Measurements from ENCODE around the gene NEFH. TPM values are rescaled to one million over a fixed set of nuclear protein-coding genes. Genes with fewer than 3 reads are reported as not detected.
"Not testable (repeated sequence)": the region's sequence is repeated elsewhere in the genome, so short reads cannot be mapped to it uniquely, and the experiment has no call there.

The NEFH gene
- polyA plus RNA-seq (ENCODE audit: low read depth in 6 of 6), result under 1 TPM in 1 of 6 donors, not detected in 5; 0.09 TPM

- DNase-seq (no peak), ATAC-seq (ENCODE audit: low read depth in 2 of 2) (no peak)
- H3K9me3 Mint-ChIP-seq, result peaks cover 0 to 6% (median 0%) of the 10 kb centered on the region in 7 donors
- H3K27me3 Mint-ChIP-seq, result peaks cover 42 to 65% (median 63%) of the 10 kb centered on the region in 3 donors
- H3K4me3 Mint-ChIP-seq, result peak within 1 kb of the TSS in 7 of 8 donors; percentile 33 to 76 (median 71)
- H3K36me3 Mint-ChIP-seq, result peaks cover 0 to 9% of the 10 kb centered on the region in 2 donors
- H3K27ac Mint-ChIP-seq, result peak within 1 kb of the TSS in 1 of 6 donors; percentile 92
- peaks cover 42 to 46% (median 42%) of the 10 kb centered on the region in 3 donors for H3K4me1 Mint-ChIP-seq
Observed at GRCh38 chr22:29479417-29480261, at the start of gene NEFH. TSS of gene NEFH (plus strand) at chr22:29480218. CDS start at chr22:29480263, 45 bp downstream.

DNA sequence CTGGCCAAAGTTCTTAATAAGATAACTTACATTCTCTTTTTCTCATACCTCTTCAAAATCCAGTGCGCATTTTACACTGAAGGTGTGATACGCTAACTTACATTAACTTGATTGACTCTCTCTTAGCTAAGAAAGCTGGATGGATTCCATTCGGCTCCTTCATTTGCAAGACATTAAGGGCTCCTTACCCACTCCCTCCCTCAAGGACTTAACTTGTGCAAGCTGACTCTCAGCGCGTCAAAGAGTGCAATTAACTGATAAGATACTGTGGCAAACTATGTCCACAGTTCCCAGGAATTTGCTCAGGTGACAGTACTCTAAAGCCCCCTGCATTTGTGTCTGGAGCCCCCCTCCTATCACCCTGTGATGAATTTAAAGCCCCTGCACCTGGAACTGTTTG lies 48.0 kb upstream of the NEFH start:
- H3K36me3 Mint-ChIP-seq, result no peaks in the 10 kb centered on the region
- no peak overlapping the region for H3K4me3 Mint-ChIP-seq
- no peaks in the 10 kb centered on the region for H3K4me1 Mint-ChIP-seq
- no peak overlapping the region for H3K27ac Mint-ChIP-seq
- H3K27me3 Mint-ChIP-seq, result peaks cover 27 to 37% (median 32%) of the 10 kb centered on the region in 3 donors
- no peak for ATAC-seq (ENCODE audit: low read depth in 2 of 2)
- no peak for DNase-seq
- H3K9me3 Mint-ChIP-seq, result no peaks in the 10 kb centered on the region

DNA sequence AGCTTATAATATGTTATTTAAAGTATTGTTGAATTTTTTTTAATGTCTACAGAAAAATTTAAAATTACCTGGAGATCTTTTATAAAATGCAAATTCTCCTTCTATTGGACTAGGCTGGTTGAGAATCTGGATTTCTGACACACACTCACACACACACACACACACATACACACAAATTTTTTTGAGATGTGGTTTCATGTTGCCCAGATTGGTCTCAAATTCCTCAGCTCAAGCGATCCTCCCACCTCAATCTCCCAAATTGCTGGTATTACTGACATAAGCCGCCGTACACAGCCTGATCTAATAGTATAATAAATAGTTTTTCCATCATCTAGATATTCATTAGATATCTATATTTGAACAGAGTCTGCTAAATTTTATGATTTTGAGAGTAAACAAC lies 46.2 kb upstream of the NEFH start:
- DNase-seq (no peak), ATAC-seq (ENCODE audit: low read depth in 2 of 2) (no peak)
- no peaks in the 10 kb centered on the region for H3K9me3 Mint-ChIP-seq
- H3K27ac Mint-ChIP-seq, result no peak overlapping the region
- peaks cover 24 to 35% (median 32%) of the 10 kb centered on the region in 3 donors for H3K27me3 Mint-ChIP-seq
- no peaks in the 10 kb centered on the region for H3K4me1 Mint-ChIP-seq
- H3K36me3 Mint-ChIP-seq, result no peaks in the 10 kb centered on the region
- no peak overlapping the region for H3K4me3 Mint-ChIP-seq

DNA sequence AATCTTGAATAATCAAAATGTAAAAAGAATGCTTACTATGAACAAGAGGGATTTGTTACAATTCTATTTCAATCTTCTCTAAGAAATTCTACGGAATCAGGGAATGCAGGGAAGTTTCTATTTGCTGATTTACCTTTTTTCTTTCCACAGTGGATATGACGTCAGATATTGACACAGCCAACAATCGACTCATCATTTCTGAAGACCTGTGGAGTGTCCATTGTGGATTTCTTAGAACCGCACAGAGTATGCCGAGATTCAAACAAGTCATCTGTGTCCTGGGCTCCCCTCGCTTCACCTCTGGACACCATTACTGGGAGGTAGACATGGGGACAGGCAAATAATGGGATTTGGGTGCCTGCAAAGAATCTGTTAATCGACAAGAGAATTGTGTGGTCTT lies 45.7 kb upstream of the NEFH start:
- Mint-ChIP-seq H3K4me3 (no peak overlapping the region), H3K27me3 (peaks cover 20 to 31% (median 28%) of the 10 kb centered on the region in 3 donors), H3K27ac (no peak overlapping the region), H3K36me3 (no peaks in the 10 kb centered on the region), H3K9me3 (no peaks in the 10 kb centered on the region), H3K4me1 (no peaks in the 10 kb centered on the region)
- DNase-seq (no peak), ATAC-seq (ENCODE audit: low read depth in 2 of 2) (no peak)

GRCh38 chr22:29435236-29436136 lies 44.5 kb upstream of the NEFH start:
- H3K9me3 Mint-ChIP-seq, result no peaks in the 10 kb centered on the region
- no peak overlapping the region for H3K27ac Mint-ChIP-seq
- H3K4me1 Mint-ChIP-seq, result no peaks in the 10 kb centered on the region
- DNase-seq (no peak), ATAC-seq (ENCODE audit: low read depth in 2 of 2) (no peak)
- H3K27me3 Mint-ChIP-seq, result peaks cover 21 to 27% (median 27%) of the 10 kb centered on the region in 3 donors
- no peaks in the 10 kb centered on the region for H3K36me3 Mint-ChIP-seq
- H3K4me3 Mint-ChIP-seq, result no peak overlapping the region

- H3K9me3 Mint-ChIP-seq; H3K4me3 Mint-ChIP-seq; DNase-seq; ATAC-seq (ENCODE audit: low read depth in 2 of 2); H3K36me3 Mint-ChIP-seq; H3K27ac Mint-ChIP-seq; H3K4me1 Mint-ChIP-seq: not testable (repeated sequence)
- peaks cover 21 to 31% (median 25%) of the 10 kb centered on the region in 3 donors for H3K27me3 Mint-ChIP-seq
Observed at GRCh38 chr22:29438283-29438682, 41.7 kb upstream of the NEFH start, which contains the start of gene RFPL1. TSS of gene RFPL1 (plus strand) at chr22:29438583.

GRCh38 chr22:29442976-29443375 lies 37.0 kb upstream of the NEFH start:
- no peaks in the 10 kb centered on the region for H3K36me3 Mint-ChIP-seq
- H3K27me3 Mint-ChIP-seq, result peaks cover 8 to 25% (median 15%) of the 10 kb centered on the region in 3 donors
- ATAC-seq (ENCODE audit: low read depth in 2 of 2) (no peak), DNase-seq (no peak)
- no peak overlapping the region for H3K27ac Mint-ChIP-seq
- H3K4me1 Mint-ChIP-seq, result no peaks in the 10 kb centered on the region
- H3K9me3 Mint-ChIP-seq, result no peaks in the 10 kb centered on the region
- no peak overlapping the region for H3K4me3 Mint-ChIP-seq

GRCh38 chr22:29443452-29443851 lies 36.6 kb upstream of the NEFH start:
- H3K27ac Mint-ChIP-seq, result no peak overlapping the region
- no peaks in the 10 kb centered on the region for H3K4me1 Mint-ChIP-seq
- H3K9me3 Mint-ChIP-seq, result no peaks in the 10 kb centered on the region
- H3K4me3 Mint-ChIP-seq, result no peak overlapping the region
- no peak for ATAC-seq (ENCODE audit: low read depth in 2 of 2)
- DNase-seq, result no peak
- H3K27me3 Mint-ChIP-seq, result peaks cover 8 to 30% (median 19%) of the 10 kb centered on the region in 3 donors
- H3K36me3 Mint-ChIP-seq, result no peaks in the 10 kb centered on the region

DNA sequence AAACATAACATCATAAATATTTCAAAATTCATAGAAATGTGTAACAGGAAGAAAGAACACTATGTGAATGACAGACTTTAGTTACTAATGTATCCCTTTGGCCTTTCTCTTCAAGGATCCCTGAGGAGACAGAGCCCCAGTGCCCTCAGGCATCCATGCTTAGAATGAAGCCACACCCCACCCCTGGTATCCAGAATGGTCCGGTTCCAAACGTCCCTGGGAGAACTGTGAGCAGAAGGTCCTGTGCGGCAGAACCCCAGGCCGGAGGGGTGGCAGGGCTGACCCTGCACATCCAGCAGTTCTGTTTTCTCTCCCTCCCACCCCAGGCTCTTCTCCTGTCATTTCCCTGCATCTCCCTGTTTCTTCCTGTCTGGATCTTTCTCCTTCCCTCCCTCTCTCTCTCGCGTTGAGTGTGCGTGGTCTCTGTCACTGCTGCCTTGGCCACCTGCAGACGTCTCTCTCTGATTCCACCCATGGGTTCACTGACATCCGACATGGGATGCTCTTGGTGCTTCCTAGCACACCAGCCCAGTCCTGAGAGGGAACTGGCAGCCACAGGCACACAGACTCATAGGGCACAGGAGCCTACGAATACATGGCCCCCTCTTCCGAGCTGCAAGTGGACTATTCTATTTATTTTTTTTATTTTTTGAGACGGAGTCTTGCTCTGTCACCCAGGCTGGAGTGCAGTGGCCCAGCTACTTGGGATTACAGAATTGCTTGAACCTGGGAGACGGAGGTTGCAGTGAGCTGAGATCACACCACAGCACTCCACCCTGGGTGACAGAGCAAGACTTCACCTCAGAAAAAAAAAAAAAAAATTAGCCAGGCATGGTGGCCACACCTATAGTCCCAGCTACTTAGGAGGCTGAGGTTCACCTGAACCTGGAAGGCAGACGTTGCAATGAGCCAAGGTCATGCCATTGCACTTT lies 35.9 kb upstream of the NEFH start:
- no peaks in the 10 kb centered on the region for H3K9me3 Mint-ChIP-seq
- H3K4me1 Mint-ChIP-seq, result no peaks in the 10 kb centered on the region
- H3K4me3 Mint-ChIP-seq, result no peak overlapping the region
- peaks cover 8 to 32% (median 23%) of the 10 kb centered on the region in 3 donors for H3K27me3 Mint-ChIP-seq
- H3K36me3 Mint-ChIP-seq, result no peaks in the 10 kb centered on the region
- no peak overlapping the region for H3K27ac Mint-ChIP-seq
- ATAC-seq (ENCODE audit: low read depth in 2 of 2) (no peak), DNase-seq (no peak)

GRCh38 chr22:29445508-29445907 lies 34.5 kb upstream of the NEFH start:
- no peak for ATAC-seq (ENCODE audit: low read depth in 2 of 2)
- no peaks in the 10 kb centered on the region for H3K4me1 Mint-ChIP-seq
- H3K27me3 Mint-ChIP-seq, result peaks cover 4 to 32% (median 23%) of the 10 kb centered on the region in 3 donors
- H3K36me3 Mint-ChIP-seq, result no peaks in the 10 kb centered on the region
- DNase-seq, result no peak
- H3K9me3 Mint-ChIP-seq, result no peaks in the 10 kb centered on the region
- no peak overlapping the region for H3K27ac Mint-ChIP-seq
- no peak overlapping the region for H3K4me3 Mint-ChIP-seq

DNA sequence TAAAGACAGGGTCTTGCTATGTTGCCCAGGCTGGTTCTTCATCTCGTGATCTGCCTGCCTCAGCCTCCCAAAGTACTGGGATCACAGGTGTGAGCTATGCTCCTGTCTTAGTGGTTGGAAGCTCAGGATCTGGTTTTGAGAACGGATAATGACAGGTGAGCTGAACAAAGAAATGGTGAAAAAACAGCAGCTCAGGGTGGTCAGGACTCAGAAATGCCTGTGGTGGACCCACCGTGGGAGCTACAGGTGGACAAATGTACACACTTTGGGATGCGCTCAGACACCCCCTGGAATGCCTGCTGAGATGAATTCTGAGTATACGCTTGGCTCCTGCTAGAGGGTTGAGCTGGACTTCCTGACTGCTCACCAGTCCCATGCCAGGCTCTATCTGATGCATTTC lies 32.1 kb upstream of the NEFH start:
- ATAC-seq (ENCODE audit: low read depth in 2 of 2) (no peak), DNase-seq (no peak)
- no peaks in the 10 kb centered on the region for H3K9me3 Mint-ChIP-seq
- H3K27me3 Mint-ChIP-seq, result peaks cover 0 to 25% (median 17%) of the 10 kb centered on the region in 3 donors
- H3K4me1 Mint-ChIP-seq, result peaks cover 0 to 7% (median 0%) of the 10 kb centered on the region in 3 donors
- H3K27ac Mint-ChIP-seq, result peak overlapping the region in 1 of 6 donors; percentile 21
- H3K36me3 Mint-ChIP-seq, result no peaks in the 10 kb centered on the region
- no peak overlapping the region for H3K4me3 Mint-ChIP-seq

DNA sequence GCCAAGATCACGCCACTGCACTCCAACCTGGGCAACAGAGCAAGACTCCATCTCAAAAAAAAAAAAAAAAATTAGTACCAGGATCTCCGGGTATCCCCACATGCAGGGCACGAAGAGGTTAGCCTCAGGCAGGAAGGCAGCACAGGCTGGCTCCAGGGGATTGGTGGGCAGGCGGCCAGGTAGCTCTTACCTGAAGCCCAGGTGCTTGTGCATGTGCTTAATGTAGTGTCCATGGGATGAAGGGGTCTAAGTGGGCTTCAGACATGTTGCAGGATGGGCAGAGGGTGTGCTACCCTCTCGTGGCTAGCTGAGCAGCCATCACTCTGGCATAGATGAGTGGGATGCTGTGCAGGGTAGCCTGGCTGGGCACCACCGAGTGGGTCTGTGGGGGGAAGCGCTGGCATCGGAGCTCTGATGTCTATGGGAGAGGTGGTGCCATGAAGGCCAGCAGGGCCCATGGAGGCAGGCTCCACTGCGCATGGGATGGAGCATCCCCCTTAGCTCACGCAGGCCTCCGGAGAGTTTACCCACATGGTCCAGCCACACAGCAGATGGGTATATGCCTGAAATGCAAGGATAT lies 30.6 kb upstream of the NEFH start:
- peak overlapping the region in 2 of 6 donors; percentile 24 to 89 for H3K27ac Mint-ChIP-seq
- H3K9me3 Mint-ChIP-seq, result no peaks in the 10 kb centered on the region
- no peak for ATAC-seq (ENCODE audit: low read depth in 2 of 2)
- no peak for DNase-seq
- H3K4me1 Mint-ChIP-seq, result peaks cover 0 to 7% (median 0%) of the 10 kb centered on the region in 3 donors
- H3K36me3 Mint-ChIP-seq, result no peaks in the 10 kb centered on the region
- peak overlapping the region in 1 of 8 donors; percentile 45 for H3K4me3 Mint-ChIP-seq
- H3K27me3 Mint-ChIP-seq, result peaks cover 0 to 15% (median 10%) of the 10 kb centered on the region in 3 donors

Data from naive B cell (primary cell).